HG02588 (cell line): ENCODE measurements around the gene PACS2.
"Not testable (repeated sequence)": the region's sequence is repeated elsewhere in the genome, so short reads cannot be mapped to it uniquely, and the experiment has no call there.

Experiments
- ATAC-seq: cut with Tn5 transposase; IDR thresholded peaks from one replicate; pipeline ENCODE4 v1.9.1; 2021; ENCODE audit warnings: mild to moderate bottlenecking, moderate library complexity; ENCODE audit not compliant: unreplicated experiment

Gene PACS2

GRCh38 chr14:105348169-105348944, 33.8 kb downstream of the PACS2 start:
- ATAC-seq, result no peak

- no peak for ATAC-seq
Observed at GRCh38 chr14:105348945-105349699, 34.6 kb downstream of the PACS2 start.

- ATAC-seq, result no peak
Observed at GRCh38 chr14:105349992-105350391, 35.4 kb downstream of the PACS2 start.

- ATAC-seq, result no peak
Observed at GRCh38 chr14:105350450-105351244, 36.1 kb downstream of the PACS2 start.

GRCh38 chr14:105351410-105351809, 36.9 kb downstream of the PACS2 start:
- ATAC-seq, result no peak

- no peak for ATAC-seq
Observed at GRCh38 chr14:105351920-105352851, 37.6 kb downstream of the PACS2 start.

GRCh38 chr14:105353136-105353535, 38.6 kb downstream of the PACS2 start:
- ATAC-seq, result no peak

- ATAC-seq, result no peak
Observed at GRCh38 chr14:105354541-105354940, 40.0 kb downstream of the PACS2 start.

GRCh38 chr14:105355049-105355575, 40.6 kb downstream of the PACS2 start:
- ATAC-seq, result no peak

- no peak for ATAC-seq
Observed at GRCh38 chr14:105355850-105356604, 41.5 kb downstream of the PACS2 start.

GRCh38 chr14:105356927-105357326, 42.4 kb downstream of the PACS2 start:
- ATAC-seq, result no peak

- no peak for ATAC-seq
Observed at GRCh38 chr14:105357626-105358025, 43.1 kb downstream of the PACS2 start.

GRCh38 chr14:105358140-105358846, 43.7 kb downstream of the PACS2 start:
- ATAC-seq, result no peak

- no peak for ATAC-seq
Observed at GRCh38 chr14:105358943-105359342, 44.4 kb downstream of the PACS2 start.

GRCh38 chr14:105361412-105361811, 46.9 kb downstream of the PACS2 start:
- ATAC-seq, result not testable (repeated sequence)

- ATAC-seq, result no peak
Observed at GRCh38 chr14:105363847-105364708, 49.5 kb downstream of the PACS2 start.

GRCh38 chr14:105365101-105365500, 50.6 kb downstream of the PACS2 start:
- ATAC-seq, result no peak

GRCh38 chr14:105365681-105366080, 51.1 kb downstream of the PACS2 start:
- ATAC-seq, result no peak
